H1 (cell line): ENCODE measurements around the gene CAPZB. TPM values are rescaled to one million over a fixed set of nuclear protein-coding genes. Genes with fewer than 3 reads are reported as not detected.

ENCODE experiments used
- CTCF ChIA-PET: fragments of 300-600 bp; sonication (Branson Sonifier 250); formaldehyde crosslinking; loops from one replicate; lab custom pipeline; 2021; ENCODE audit not compliant: partially characterized antibody; lab: Charles Lee
- POLR2A ChIA-PET: fragments of 300-600 bp; sonication (Branson Sonifier 250); formaldehyde crosslinking; loops from one replicate; lab custom pipeline; 2021; ENCODE audit warnings: inconsistent platforms; ENCODE audit not compliant: partially characterized antibody; lab: Charles Lee
- DNase-seq, 2 experiments: peaks; one replicate each; pipeline versions ENCODE4 v3.0.0 to v3.0.0-alpha.2; 2010 to 2022; ENCODE audit warnings: low spot score in 2 of 2, low read depth in 1 of 2, mixed read lengths in 1 of 2
- FAIRE-seq: peaks from 2 replicates; lab custom pipeline; 2011; peaks lifted over from hg19 to GRCh38; lab: Jason Lieb, UNC
- H2AFZ ChIP-seq: 2 replicates; pipeline ENCODE4 v1.8.1; 2012; ENCODE audit warnings: low read length, inconsistent platforms
- H2AK5ac ChIP-seq: 2 replicates; pipeline ENCODE4 v1.6.1; 2013; ENCODE audit warnings: low read depth, low read length
- H2BK120ac ChIP-seq: replicated peaks from 2 replicates; pipeline ENCODE3; 2013; ENCODE audit warnings: low read depth, low read length, inconsistent platforms
- H2BK12ac ChIP-seq: 2 replicates; pipeline ENCODE4 v1.6.1; 2013; ENCODE audit warnings: low read depth, low read length
- H2BK15ac ChIP-seq: 2 replicates; pipeline ENCODE4 v1.6.1; 2013; ENCODE audit warnings: low read length
- H2BK20ac ChIP-seq: 2 replicates; pipeline ENCODE4 v1.6.1; 2013; ENCODE audit warnings: low read length
- H2BK5ac ChIP-seq: 2 replicates; pipeline ENCODE4 v1.6.1; 2013; ENCODE audit warnings: low read depth, low read length
- H3K14ac ChIP-seq: 2 replicates; pipeline ENCODE4 v1.6.1; 2013; ENCODE audit warnings: inconsistent platforms; ENCODE audit not compliant: insufficient read length
- H3K18ac ChIP-seq: 2 replicates; pipeline ENCODE4 v1.6.1; 2013; ENCODE audit warnings: low read length; ENCODE audit errors: extremely low read depth
- H3K23ac ChIP-seq: 2 replicates; pipeline ENCODE4 v1.6.1; 2013; ENCODE audit warnings: inconsistent platforms; ENCODE audit not compliant: insufficient read length
- H3K23me2 ChIP-seq: 2 replicates; pipeline ENCODE4 v1.6.1; 2013; ENCODE audit warnings: low read depth, low read length
- H3K27ac ChIP-seq: 2 replicates; pipeline ENCODE4 v1.6.1; 2011; ENCODE audit warnings: low read depth, low read length, inconsistent platforms
- H3K27me3 ChIP-seq, 4 experiments: replicated peaks in 1 of 4; 1 replicate in 1 of 4; 2 replicates in 3 of 4; pipeline versions ENCODE4 v1.6.1 to v1.8.1; 2011 to 2013; ENCODE audit warnings: low read length in 3 of 4, mild to moderate bottlenecking in 3 of 4, inconsistent platforms in 2 of 4, mixed read lengths in 2 of 4, moderate library complexity in 1 of 4; ENCODE audit not compliant: control insufficient read depth in 3 of 4, insufficient read depth in 3 of 4; ENCODE audit errors: extremely low read depth in 1 of 4
- H3K36me3 ChIP-seq, 4 experiments: 2 replicates each; pipeline versions ENCODE4 v1.6.1 to v1.8.1; 2011 to 2013; ENCODE audit warnings: mild to moderate bottlenecking in 4 of 4, low read length in 3 of 4, moderate library complexity in 2 of 4, control low read depth in 1 of 4, inconsistent platforms in 1 of 4; ENCODE audit not compliant: insufficient read depth in 4 of 4, control insufficient read depth in 2 of 4
- H3K4ac ChIP-seq: replicated peaks from 2 replicates; pipeline ENCODE3; 2013; ENCODE audit warnings: low read length, low read depth, mixed read lengths, inconsistent platforms; ENCODE audit not compliant: insufficient read length
- H3K4me1 ChIP-seq, 4 experiments: replicated peaks in 1 of 4; 1 replicate in 1 of 4; 2 replicates in 3 of 4; pipeline versions ENCODE4 v1.6.1 to v1.8.1; 2011 to 2013; ENCODE audit warnings: low read length in 3 of 4, inconsistent platforms in 2 of 4, mixed read lengths in 1 of 4; ENCODE audit not compliant: insufficient read depth in 4 of 4, control insufficient read depth in 3 of 4
- H3K4me2 ChIP-seq, 2 experiments: 2 replicates each; pipeline versions ENCODE4 v1.6.1 to v1.8.1; 2011 to 2013; ENCODE audit warnings: low read depth in 2 of 2, low read length in 2 of 2, control low read depth in 1 of 2, inconsistent platforms in 1 of 2, mild to moderate bottlenecking in 1 of 2; ENCODE audit not compliant: insufficient read depth in 1 of 2
- H3K4me3 ChIP-seq, 4 experiments: fragments of 200-600, 300-600 bp in 1 of 4; sonication (generic), shearing (Covaris generic), sonication (Bioruptor Twin) in 1 of 4; 2 replicates each; pipeline versions ENCODE4 v1.5.1 to v1.8.1; 2011 to 2016; ENCODE audit warnings: low read length in 4 of 4, low read depth in 3 of 4, control low read depth in 2 of 4, inconsistent platforms in 2 of 4, mild to moderate bottlenecking in 2 of 4, mixed read lengths in 1 of 4, moderate library complexity in 1 of 4; ENCODE audit not compliant: insufficient read depth in 2 of 4; ENCODE audit errors: extremely low read depth in 1 of 4
- H3K56ac ChIP-seq: replicated peaks from 2 replicates; pipeline ENCODE3; 2013; ENCODE audit warnings: low read depth, mild to moderate bottlenecking, mixed read lengths, low read length, inconsistent platforms; ENCODE audit not compliant: insufficient read length
- H3K79me1 ChIP-seq: 2 replicates; pipeline ENCODE4 v1.6.1; 2013; ENCODE audit warnings: low read depth, low read length, control low read depth
- H3K79me2 ChIP-seq, 2 experiments: 2 replicates each; pipeline versions ENCODE4 v1.6.1 to v1.8.1; 2012 to 2013; ENCODE audit warnings: low read length in 2 of 2, mild to moderate bottlenecking in 2 of 2, inconsistent platforms in 1 of 2; ENCODE audit not compliant: insufficient read depth in 2 of 2, control insufficient read depth in 1 of 2
- H3K9ac ChIP-seq, 4 experiments: replicated peaks in 1 of 4; 1 replicate in 1 of 4; 2 replicates in 3 of 4; pipeline versions ENCODE4 v1.6.1 to v1.8.1; 2011 to 2013; ENCODE audit warnings: low read depth in 3 of 4, low read length in 3 of 4, control low read depth in 2 of 4, mild to moderate bottlenecking in 2 of 4, moderate library complexity in 2 of 4, inconsistent platforms in 1 of 4; ENCODE audit errors: extremely low read depth in 1 of 4
- H3K9me3 ChIP-seq, 2 experiments: 2 replicates each; pipeline versions ENCODE4 v1.6.1 to v1.8.1; 2012 to 2013; ENCODE audit warnings: mild to moderate bottlenecking in 2 of 2, moderate library complexity in 2 of 2, control low read depth in 1 of 2, inconsistent platforms in 1 of 2, low read depth in 1 of 2, low read length in 1 of 2, mixed read lengths in 1 of 2; ENCODE audit not compliant: insufficient read depth in 2 of 2
- H4K20me1 ChIP-seq, 2 experiments: replicated peaks in 1 of 2; 2 replicates each; pipeline versions ENCODE3 to v1.8.1; 2011 to 2013; ENCODE audit warnings: inconsistent platforms in 2 of 2, low read length in 2 of 2, mild to moderate bottlenecking in 1 of 2; ENCODE audit not compliant: insufficient read depth in 2 of 2, control insufficient read depth in 1 of 2
- H4K5ac ChIP-seq: 2 replicates; pipeline ENCODE4 v1.6.1; 2013; ENCODE audit warnings: low read length, low read depth, mixed read lengths, inconsistent platforms; ENCODE audit not compliant: insufficient read length
- H4K8ac ChIP-seq: 2 replicates; pipeline ENCODE4 v1.8.0; 2013; ENCODE audit warnings: mild to moderate bottlenecking, moderate library complexity, low read length, inconsistent platforms; ENCODE audit not compliant: insufficient read depth; ENCODE audit errors: extremely low read depth
- H4K91ac ChIP-seq: replicated peaks from 2 replicates; pipeline ENCODE3; 2013; ENCODE audit warnings: low read length, mixed read lengths, inconsistent platforms; ENCODE audit not compliant: insufficient read length
- BACH1 ChIP-seq: IDR thresholded peaks from 2 replicates; pipeline ENCODE4 v1.6.1; 2012; ENCODE audit warnings: low read length, improper control_type of control experiment
- SIX5 ChIP-seq: IDR thresholded peaks from 2 replicates; pipeline ENCODE4 v1.6.1; 2011; ENCODE audit warnings: mild to moderate bottlenecking, low read depth, low read length
- SUZ12 ChIP-seq: fragments of 200-600 bp; sonication (generic); IDR thresholded peaks from 2 replicates; pipeline ENCODE4 v1.6.1; 2012; ENCODE audit warnings: mild to moderate bottlenecking, inconsistent platforms, low read length, moderate library complexity, mixed read lengths
- WGBS, 2 experiments: shearing (Covaris generic) in 1 of 2; methylation state at CpG; one replicate each; pipeline versions ENCODE4 v1.1.6 to v1.1.7; 2013 to 2015; ENCODE audit warnings: low lambda C conversion rate in 2 of 2, mixed read lengths in 2 of 2, inconsistent platforms in 1 of 2, low coverage in 1 of 2, missing lambda C conversion rate in 1 of 2; ENCODE audit not compliant: insufficient replicate concordance in 2 of 2, insufficient coverage in 1 of 2, insufficient read length in 1 of 2; ENCODE audit errors: extremely low coverage in 1 of 2, missing lambda C conversion rate in 1 of 2; 5-methylcytosine and 5-hydroxymethylcytosine counted together
- polyA plus RNA-seq, 7 experiments: library from polyadenylated mRNA; depleted of rRNA in 3 of 7; stranded (reverse) in 5 of 7; unstranded in 2 of 7; fragments of >200 nt in 5 of 7; fragments of 200-250 nt in 2 of 7; gene quantifications; 1 replicate in 5 of 7; 2 replicates in 1 of 7; 4 replicates in 1 of 7; pipeline versions ENCODE4 v1.2.1 to v1.2.3, GENCODE V29; 2011 to 2013; ENCODE audit warnings: missing spikeins in 2 of 7, mixed read lengths in 2 of 7
- total RNA-seq: library from RNA; stranded (reverse); fragmentation: NEBNext Ultra II Directional; extraction: Animal tissue kit (Norgen Biotek cat#: 25700); gene quantifications from 2 replicates; pipeline ENCODE4 v1.2.1, GENCODE V29; 2021

The CAPZB gene
- total and polyA plus RNA-seq, 2 of the 8 experiments (the other 6 are each of a cell fraction or from before 2014, with no cell fraction given): 162 to 371 TPM

DNA sequence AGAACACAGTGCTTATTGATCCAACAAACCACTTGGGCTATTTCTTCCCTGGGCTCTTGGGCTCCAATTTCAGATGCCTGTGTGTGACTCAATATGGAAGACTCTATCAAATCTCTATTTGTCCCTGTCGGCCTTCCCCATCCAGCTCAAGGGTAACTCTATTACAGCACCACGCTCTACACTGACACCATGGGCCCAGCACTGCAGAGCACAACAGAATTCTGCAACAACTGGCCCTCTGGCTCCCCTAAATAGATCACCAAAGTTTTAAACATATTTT is 51.7 kb downstream of the CAPZB start:
- Histone ChIP-seq H3K4me2 (no peak overlapping the region), H2BK120ac (no peak overlapping the region), H3K79me2 (peaks cover 23 to 97% of the 10 kb centered on the region in 2 experiments), H3K9me3 (no peaks in the 10 kb centered on the region), H3K4me1 (peaks cover 0 to 4% (median 1%) of the 10 kb centered on the region in 4 experiments; a peak in 2 of 7 replicates), H3K14ac (no peak overlapping the region), H3K36me3 (peaks cover 0 to 14% (median 3%) of the 10 kb centered on the region in 4 experiments; a peak in 3 of 8 replicates), H2BK5ac (no peak overlapping the region), H3K23ac (no peak overlapping the region), H2AK5ac (no peak overlapping the region), H3K18ac (no peak overlapping the region), H4K91ac (no peak overlapping the region), H3K27me3 (no peaks in the 10 kb centered on the region), H3K4me3 (no peak overlapping the region), H2BK15ac (no peak overlapping the region), H2BK12ac (no peak overlapping the region), H2BK20ac (no peak overlapping the region), H3K23me2 (no peaks in the 10 kb centered on the region), H3K56ac (no peak overlapping the region), H3K4ac (no peak overlapping the region), H3K79me1 (peaks cover 25% of the 10 kb centered on the region), H4K20me1 (peaks cover 44 to 46% of the 10 kb centered on the region in 2 experiments), H4K8ac (no peak overlapping the region), H3K9ac (no peak overlapping the region), H4K5ac (no peak overlapping the region), H3K27ac (no peak overlapping the region), H2AFZ (no peak overlapping the region)
- FAIRE-seq (no peak), DNase-seq (no peak)
- CTCF ChIA-PET: interaction anchor here (1.1 to 1.7 kb wide), 3 partner anchors 54 to 215 kb away, joined by 4 to 8 read pairs (median 5); no protein-coding TSS in a partner anchor
- POLR2A ChIA-PET: no interaction called here
- no peak for TF ChIP-seq SUZ12
- TF ChIP-seq SIX5: no peak
- TF ChIP-seq BACH1: no peak
- 90% methylated on average over 2 of the region's 2 CpGs; no CpG with 5 or more reads in 1 of the 2 experiments for WGBS, 2 experiments
